KBM-7 (cell line): ENCODE results near the gene CTNNB1.

Experiments
- DNase-seq: peaks from one replicate; pipeline ENCODE4 v3.0.0-alpha.2; 2015
- in situ Hi-C: fragments of 300-500 bp; cut with MboI; formaldehyde crosslinking; loops from 2 replicates; pipeline ENCODE4 v1.14.3; 2020; ENCODE audit warnings: low sequenced_read_pairs, low pct_unique_long_range_greater_than_20kb, mixed read lengths

Gene CTNNB1

DNA sequence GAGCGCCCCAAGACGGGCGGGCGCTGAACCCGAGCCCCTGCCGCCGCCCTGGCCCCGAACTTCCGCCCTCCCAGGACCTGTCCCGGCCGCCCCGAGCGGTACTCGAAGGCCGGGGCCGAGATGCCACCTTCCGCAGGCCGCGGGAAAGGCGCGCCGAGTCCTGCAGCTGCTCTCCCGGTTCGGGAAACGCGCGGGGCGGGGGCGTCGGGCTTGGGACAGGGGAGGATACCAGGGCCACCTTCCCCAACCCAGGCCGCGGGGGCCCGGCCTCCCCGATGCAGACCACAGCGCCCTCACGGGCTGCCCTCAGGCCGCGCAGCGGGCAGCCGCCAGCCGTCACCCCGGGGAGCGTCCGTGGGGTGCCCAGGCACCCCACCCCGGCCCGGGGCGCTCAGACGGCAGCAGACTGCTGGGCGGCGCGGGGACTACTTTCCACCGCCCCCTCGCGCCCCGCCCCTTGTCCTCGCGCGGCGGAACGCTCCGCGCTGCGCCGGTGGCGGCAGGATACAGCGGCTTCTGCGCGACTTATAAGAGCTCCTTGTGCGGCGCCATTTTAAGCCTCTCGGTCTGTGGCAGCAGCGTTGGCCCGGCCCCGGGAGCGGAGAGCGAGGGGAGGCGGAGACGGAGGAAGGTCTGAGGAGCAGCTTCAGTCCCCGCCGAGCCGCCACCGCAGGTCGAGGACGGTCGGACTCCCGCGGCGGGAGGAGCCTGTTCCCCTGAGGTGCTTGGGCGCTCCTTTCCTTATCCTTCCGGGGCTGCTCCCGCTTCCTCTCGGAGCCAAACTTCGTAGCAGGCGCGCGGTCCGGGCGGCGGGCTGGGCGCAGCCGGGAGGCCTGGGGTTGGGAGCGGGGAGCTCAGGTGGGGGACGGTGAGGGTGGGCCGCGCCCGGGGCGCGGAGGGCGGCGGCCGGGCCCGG is at the start of gene CTNNB1:
CTNNB1 (plus strand) TSS at position 556 of the 916 bp plus-strand sequence. CDS start 24,564 bp downstream, outside the sequence.
- DNase-seq: peak; percentile 95
- in situ Hi-C loops: no loop called here

- DNase-seq: no peak
- in situ Hi-C loops: no loop called here
Measured at GRCh38 chr3:41155834-41156233, 43.5 kb upstream of the CTNNB1 start.

DNA sequence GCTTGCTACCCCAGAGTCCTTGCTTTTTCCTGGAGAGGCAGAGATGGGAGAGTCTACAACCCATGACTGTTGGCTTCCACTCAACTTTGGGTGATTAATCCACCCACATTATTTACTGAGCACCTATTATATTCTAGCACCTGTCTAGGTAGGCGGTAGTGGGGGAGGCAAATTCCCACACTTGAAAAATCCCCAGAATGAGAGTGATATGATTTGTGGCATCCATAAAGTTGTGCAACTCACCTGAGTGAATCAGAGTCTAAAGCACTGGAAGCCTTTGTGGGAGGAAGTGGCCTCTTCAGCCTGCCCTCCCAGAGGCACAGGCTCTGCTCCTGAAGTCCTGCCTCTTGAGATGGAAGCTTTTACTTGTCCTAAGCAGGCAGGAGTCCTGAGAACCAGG is 40.4 kb upstream of the CTNNB1 start:
- in situ Hi-C loops: no loop called here
- no peak for DNase-seq

GRCh38 chr3:41159588-41160189 is 39.6 kb upstream of the CTNNB1 start:
- in situ Hi-C loops: no loop called here
- DNase-seq: no peak

GRCh38 chr3:41162541-41162940 is 36.8 kb upstream of the CTNNB1 start:
- no peak for DNase-seq
- in situ Hi-C loops: no loop called here

GRCh38 chr3:41163006-41163405 is 36.3 kb upstream of the CTNNB1 start:
- DNase-seq: no peak
- in situ Hi-C loops: no loop called here

DNA sequence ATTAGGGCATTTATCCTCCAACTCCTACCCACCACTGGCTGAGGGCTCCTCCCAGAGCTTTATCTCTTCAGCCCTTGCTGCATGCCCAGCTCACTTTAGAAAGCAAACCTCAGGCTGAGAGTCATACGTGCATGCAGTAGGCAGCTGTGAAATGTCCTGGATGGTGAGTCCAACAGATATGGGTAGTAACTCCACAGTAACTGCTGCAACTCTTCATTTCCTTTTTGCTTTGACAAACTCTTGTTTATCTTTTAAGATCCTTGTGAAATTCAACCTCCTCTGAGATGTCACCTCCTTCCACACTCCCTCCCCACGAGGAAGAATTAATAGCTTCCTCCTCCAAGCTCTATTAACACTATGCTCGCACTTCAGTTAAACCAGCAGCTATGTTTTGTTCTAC is 35.9 kb upstream of the CTNNB1 start:
- in situ Hi-C loops: no loop called here
- DNase-seq: no peak

GRCh38 chr3:41164777-41165176 is 34.5 kb upstream of the CTNNB1 start:
- in situ Hi-C loops: no loop called here
- DNase-seq: no peak

DNA sequence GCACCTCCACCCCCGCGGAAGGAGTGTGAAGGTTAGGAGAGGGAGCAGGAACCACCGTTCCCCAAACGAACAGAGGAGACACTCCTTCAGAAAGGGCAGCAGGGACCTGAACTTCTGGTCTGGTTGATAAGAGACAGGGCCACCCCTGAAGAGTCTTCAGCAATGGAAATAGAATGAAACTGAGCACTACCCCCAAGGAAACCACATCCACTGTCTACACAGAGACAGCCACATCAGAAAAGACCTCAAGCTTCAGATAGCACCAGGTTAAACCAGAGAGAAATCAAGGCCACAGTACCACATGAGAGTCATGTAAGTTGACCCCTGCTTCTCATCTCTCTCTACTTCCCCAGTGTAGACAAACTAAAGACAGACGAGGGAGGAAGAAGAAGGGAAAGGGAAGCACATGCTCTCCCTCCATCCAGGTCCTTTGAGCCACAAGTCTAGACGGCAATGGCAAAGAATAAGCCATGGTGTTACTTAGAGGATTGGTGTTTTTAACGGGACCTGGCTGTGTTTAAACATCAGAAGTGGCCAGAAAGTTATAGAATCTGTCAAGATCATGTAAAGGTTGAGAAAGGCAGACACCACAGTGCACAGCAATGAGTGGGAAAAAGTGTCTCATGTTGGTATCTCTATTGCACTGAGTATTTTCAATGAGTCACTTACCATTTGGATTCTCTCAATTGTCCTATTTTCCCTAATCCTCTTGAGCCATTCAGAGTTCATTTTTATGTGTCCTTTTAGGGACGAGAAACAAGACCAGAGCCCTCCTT is 31.4 kb upstream of the CTNNB1 start:
- no peak for DNase-seq
- in situ Hi-C loops: no loop called here

DNA sequence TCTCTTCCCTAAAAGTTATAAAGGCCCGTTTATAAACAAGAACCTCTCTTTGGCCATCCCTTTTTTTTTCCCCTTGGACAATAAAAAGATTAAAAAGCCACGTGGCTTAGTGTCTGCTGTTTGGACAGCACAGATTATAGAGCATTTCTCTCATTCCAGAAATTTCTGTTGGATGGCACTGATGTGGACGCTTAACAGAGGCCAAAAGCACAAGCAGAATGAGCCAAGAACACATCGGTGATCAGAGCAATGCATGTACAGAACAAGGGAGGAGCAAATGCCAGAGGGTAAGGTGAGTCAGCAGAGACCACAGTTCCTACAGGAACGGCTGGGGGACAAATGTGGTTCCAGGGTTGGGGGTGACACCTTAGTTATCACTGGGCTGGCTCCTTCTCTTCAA is 30.3 kb upstream of the CTNNB1 start:
- DNase-seq: no peak
- in situ Hi-C loops: no loop called here

DNA sequence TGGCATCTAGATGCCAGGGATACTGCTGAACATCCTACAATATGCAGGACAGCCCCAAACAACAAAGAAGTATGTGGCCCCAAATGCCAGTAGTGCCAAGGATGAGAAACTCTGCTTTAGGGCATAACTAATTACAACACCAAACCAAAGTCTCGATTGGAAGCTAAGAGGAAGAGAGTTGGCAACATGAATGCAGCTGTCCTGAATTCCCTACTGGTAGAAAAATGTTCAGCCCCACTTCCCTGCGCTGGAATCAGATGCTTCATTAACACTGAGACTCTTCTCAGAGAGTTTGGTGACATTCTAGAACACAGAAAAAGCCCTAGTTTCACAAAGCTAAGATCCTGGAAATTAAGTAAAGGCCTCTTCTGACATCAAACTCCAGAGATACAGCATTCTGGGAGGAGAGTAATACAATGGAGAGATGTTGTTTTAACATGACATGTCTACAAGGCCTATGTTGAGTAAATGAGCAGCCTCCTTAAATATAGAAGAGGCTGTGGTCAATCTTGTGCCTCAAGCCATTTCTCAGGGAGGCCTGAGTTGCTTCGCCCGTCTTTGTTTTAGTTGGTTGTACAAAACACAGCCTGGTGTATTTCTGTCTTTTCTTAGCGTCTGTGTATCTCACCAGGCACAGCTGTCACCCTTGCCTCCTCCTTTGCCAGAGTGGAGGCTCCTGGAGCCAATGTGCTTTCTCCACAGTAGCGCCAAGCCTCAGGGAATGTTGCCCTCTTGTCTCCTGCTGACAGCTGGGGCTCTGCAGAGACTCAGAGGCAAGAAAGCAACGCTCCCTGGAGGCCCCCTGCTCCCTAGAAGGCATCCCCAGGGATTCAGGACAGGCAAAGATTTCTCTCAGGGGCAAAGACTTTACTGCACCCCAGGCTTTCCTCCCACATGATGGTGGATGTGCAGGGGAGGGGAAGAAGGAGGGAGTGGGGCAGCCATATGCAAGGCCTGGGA is 25.1 kb upstream of the CTNNB1 start:
- no peak for DNase-seq
- in situ Hi-C loops: no loop called here

DNA sequence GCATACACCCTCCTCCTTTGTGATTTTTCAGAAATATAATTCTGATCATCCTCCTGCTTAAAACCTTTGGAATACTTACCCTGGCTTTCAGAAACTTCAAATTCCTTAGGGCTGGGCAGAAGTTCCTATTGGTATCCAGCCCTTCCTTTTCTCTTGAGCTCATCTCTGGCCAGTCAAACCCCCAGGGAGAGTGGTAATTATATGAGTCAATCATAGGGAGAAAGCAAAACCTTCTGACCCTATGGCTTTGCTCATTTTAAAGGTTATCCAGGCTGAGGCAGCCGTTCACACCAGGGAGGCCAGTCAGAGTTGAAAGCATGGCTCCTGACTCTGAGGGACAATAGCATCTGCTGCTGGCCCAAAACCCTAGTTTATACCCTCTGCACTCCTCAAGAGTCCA is 23.9 kb upstream of the CTNNB1 start:
- in situ Hi-C loops: no loop called here
- DNase-seq: no peak

DNA sequence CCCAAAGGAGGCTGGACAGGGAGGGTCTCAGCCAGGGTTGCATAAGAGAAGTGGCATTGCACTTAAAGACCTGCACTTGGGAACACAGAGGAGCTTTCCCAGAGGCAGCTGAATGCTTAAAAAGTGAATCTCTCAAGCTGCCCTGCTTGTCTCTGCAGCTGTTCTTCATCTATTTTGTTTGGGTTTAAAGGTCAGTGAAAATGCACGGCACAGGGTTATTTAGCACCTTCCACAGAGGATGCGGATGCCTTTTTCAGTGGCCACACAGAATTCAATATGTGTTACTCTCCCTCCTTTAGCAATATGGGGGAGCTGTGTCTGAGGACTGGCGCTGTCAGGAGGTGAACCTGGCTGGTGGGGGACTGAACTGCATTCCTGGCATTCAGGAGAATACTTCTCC is 22.7 kb upstream of the CTNNB1 start:
- DNase-seq: no peak
- in situ Hi-C loops: no loop called here

- DNase-seq: no peak
- in situ Hi-C loops: no loop called here
Measured at GRCh38 chr3:41178576-41178975, 20.7 kb upstream of the CTNNB1 start.

DNA sequence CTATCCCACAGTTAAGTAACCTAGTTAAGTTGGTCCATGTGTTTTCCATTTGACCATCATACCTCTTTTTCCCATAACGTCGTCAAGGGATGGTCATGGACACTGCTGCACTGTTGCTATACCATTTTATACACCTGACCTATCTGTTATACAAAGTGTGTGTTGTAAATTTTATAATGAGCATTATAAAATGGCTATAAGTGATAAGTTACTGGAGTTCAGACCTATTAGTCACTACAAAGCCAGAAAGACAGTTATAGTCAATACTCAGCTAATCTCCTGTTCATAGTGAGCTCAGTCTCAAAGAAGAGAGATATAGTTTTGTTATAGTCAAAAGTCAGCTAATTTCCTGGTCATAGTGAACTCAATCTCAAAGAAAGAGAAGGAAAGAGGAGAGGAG is 18.9 kb upstream of the CTNNB1 start:
- in situ Hi-C loops: no loop called here
- no peak for DNase-seq

DNA sequence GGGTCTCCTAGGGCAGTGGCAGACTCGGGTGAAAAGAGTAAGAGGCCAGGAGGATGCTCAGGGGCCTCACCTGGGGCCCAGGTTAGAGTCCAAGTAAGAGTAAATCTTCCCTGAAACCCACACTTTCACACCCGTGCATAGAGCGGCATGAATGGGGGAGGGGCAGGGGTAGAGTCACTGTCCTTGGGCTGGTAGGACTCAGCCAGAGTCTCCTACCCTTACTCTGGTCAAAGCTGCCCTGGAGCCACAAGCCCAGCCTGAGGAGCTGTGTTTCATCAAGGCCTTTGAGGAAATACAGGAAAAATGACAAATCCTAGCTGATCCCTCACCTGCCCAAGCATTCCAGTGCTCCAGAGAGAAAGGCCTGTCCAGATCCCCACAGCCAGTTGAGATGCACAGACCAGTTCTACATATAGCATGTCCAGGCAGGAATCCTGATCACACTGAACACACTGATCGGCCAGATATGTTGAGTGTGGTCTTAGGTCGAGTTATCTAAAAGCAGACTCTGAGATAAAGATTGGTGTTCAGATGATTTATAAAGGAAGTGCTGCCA is 16.7 kb upstream of the CTNNB1 start:
- DNase-seq: no peak
- in situ Hi-C loops: no loop called here

GRCh38 chr3:41184394-41184793 is 14.9 kb upstream of the CTNNB1 start:
- in situ Hi-C loops: no loop called here
- DNase-seq: no peak

DNA sequence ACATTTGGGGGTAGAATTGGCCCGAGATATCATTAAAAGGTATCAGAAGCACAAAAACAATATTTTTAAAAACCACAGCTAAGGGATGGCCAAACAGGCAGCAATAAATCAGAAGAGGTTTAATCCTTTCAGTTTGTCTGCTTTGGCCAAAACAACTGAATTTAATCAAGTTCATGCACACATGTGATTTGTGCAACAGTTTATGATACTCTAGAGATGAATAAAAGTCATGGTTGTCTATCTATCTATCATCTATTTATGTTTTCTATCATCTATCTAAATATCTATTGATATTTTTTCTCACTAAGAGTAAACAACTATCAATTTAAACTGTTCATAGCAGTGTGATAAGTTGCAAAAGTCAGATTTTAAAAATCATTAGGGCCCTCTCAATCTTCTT is 13.0 kb upstream of the CTNNB1 start:
- no peak for DNase-seq
- in situ Hi-C loops: no loop called here

GRCh38 chr3:41188306-41188705 is 11.0 kb upstream of the CTNNB1 start:
- no peak for DNase-seq
- in situ Hi-C loops: no loop called here
